ENCODE measurements around the gene RABIF. TPM values are rescaled to one million over a fixed set of nuclear protein-coding genes. Genes with fewer than 3 reads are reported as not detected.
"Not testable (repeated sequence)": the region's sequence is repeated elsewhere in the genome, so short reads cannot be mapped to it uniquely, and the experiment has no call there.

RABIF gene
- total RNA-seq, 1 donor from 2014 or later = 8.3 TPM

GRCh38 chr1:202926581-202927491 is 37.9 kb upstream of the RABIF start, which contains the start of gene KLHL12:
TSS of gene KLHL12 (minus strand) at chr1:202927234. CDS start at chr1:202925162, 2,072 bp downstream.
- Histone ChIP-seq H3K36me3 (peaks cover 21% of the 10 kb centered on the region), H3K4me1 (peaks cover 28% of the 10 kb centered on the region), H3K4me3 (peak within 1 kb of the TSS; percentile 81), H3K27me3 (ENCODE audit: low read depth) (no peaks in the 10 kb centered on the region), H3K27ac (peak within 1 kb of the TSS; percentile 94), H3K9me3 (no peaks in the 10 kb centered on the region)
- peak; percentile 98 for DNase-seq
- peak; percentile 56 for TF ChIP-seq CTCF (IDR thresholded peaks at IDR 0.05)
- ATAC-seq = peak; percentile 99
- intact Hi-C loops (cut with DNase I) = no loop called here

DNA sequence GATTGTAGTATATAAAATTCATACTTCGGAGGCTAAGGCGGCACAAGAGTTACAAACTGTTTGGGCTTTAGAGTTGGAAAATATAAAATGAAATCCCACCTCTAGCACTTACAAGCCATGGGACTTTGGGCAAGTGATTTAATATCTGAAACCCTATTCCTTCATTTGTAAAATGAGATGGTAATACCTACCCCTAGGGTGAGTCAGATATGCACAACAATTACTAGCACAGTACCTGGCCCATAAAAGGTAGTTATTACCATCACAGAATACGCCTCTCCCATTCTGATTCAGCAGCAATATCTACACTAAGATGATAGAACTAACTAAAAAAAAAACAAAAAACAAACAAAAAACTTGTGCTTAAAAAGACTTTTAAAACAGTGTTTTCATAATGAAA is 34.6 kb upstream of the RABIF start:
- peaks cover 28% of the 10 kb centered on the region for H3K4me1 ChIP-seq
- ATAC-seq = no peak
- no peak overlapping the region for H3K4me3 ChIP-seq
- H3K9me3 ChIP-seq = no peaks in the 10 kb centered on the region
- intact Hi-C loops (cut with DNase I) = no loop called here
- TF ChIP-seq CTCF (IDR thresholded peaks at IDR 0.05) = no peak
- no peak overlapping the region for H3K27ac ChIP-seq
- no peaks in the 10 kb centered on the region for H3K27me3 ChIP-seq (ENCODE audit: low read depth)
- DNase-seq = no peak
- peaks cover 35% of the 10 kb centered on the region for H3K36me3 ChIP-seq

- Histone ChIP-seq H3K4me3 (no peak overlapping the region), H3K4me1 (peaks cover 16% of the 10 kb centered on the region), H3K27ac (no peak overlapping the region), H3K27me3 (ENCODE audit: low read depth) (no peaks in the 10 kb centered on the region), H3K36me3 (peaks cover 71% of the 10 kb centered on the region), H3K9me3 (no peaks in the 10 kb centered on the region)
- intact Hi-C loops (cut with DNase I) = no loop called here
- ATAC-seq (no peak), DNase-seq (no peak)
- TF ChIP-seq CTCF (IDR thresholded peaks at IDR 0.05) = no peak
These were observed 30.7 kb upstream of the RABIF start for GRCh38 chr1:202919615-202920014.

DNA sequence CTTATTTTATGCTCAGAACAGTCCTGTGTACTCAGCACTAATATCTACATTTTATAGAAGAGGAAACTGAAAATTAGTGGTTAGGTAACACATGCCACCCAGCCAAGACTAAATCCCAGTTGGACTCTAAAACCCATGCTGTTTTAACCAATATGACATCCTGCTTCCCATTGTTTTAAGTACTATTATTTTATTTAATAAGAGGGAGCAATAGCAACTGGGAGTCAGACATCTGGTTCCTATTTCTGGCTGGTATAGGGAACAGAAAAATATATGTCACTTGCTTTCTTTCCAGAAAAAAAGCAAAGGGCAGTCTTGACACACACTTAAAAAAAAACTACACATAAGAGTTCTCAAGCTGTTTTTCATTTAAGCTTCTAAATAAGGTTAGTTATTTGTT is 26.2 kb upstream of the RABIF start:
- intact Hi-C loops (cut with DNase I) = no loop called here
- no peaks in the 10 kb centered on the region for H3K27me3 ChIP-seq (ENCODE audit: low read depth)

GRCh38 chr1:202912476-202912875 is 23.5 kb upstream of the RABIF start:
- H3K27me3 ChIP-seq (ENCODE audit: low read depth); H3K4me1 ChIP-seq; H3K27ac ChIP-seq; ATAC-seq; DNase-seq; intact Hi-C loops (cut with DNase I); H3K4me3 ChIP-seq; H3K9me3 ChIP-seq: not testable (repeated sequence)
- H3K36me3 ChIP-seq = peaks cover 100% of the 10 kb centered on the region

More for the DNA sequence above, 26.2 kb upstream of the RABIF start:
- no peak for TF ChIP-seq CTCF (IDR thresholded peaks at IDR 0.05)
- Histone ChIP-seq H3K36me3 (peaks cover 97% of the 10 kb centered on the region), H3K4me1 (no peaks in the 10 kb centered on the region), H3K9me3 (no peaks in the 10 kb centered on the region), H3K4me3 (no peak overlapping the region), H3K27ac (no peak overlapping the region)
- ATAC-seq (no peak), DNase-seq (no peak)

GRCh38 chr1:202909494-202909893 is 20.5 kb upstream of the RABIF start:
- intact Hi-C loops (cut with DNase I) = no loop called here
- no peak for ATAC-seq
- Histone ChIP-seq H3K9me3 (no peaks in the 10 kb centered on the region), H3K4me1 (no peaks in the 10 kb centered on the region), H3K27me3 (ENCODE audit: low read depth) (no peaks in the 10 kb centered on the region), H3K27ac (no peak overlapping the region), H3K36me3 (peaks cover 94% of the 10 kb centered on the region), H3K4me3 (no peak overlapping the region)
- TF ChIP-seq CTCF (IDR thresholded peaks at IDR 0.05) = no peak
- no peak for DNase-seq
